Panc1 (cell line): ENCODE results near the gene ARMS2. TPM values are rescaled to one million over a fixed set of nuclear protein-coding genes. Genes with fewer than 3 reads are reported as not detected.

Experiments used
- ATAC-seq: fragments of 200-7000 bp; cut with Tn5 transposase; 2 replicates; pipeline ENCODE4 v1.9.1; 2020; ENCODE audit warnings: mild to moderate bottlenecking, moderate library complexity
- BruUV-seq: library from RNA; stranded (reverse); fragments of 400-500 nt; replicated peaks from 2 replicates; lab custom pipeline; 2021; lab: Mats Ljungman, UMichigan
- CTCF ChIA-PET: fragments of 300-600 bp; sonication (Branson Sonifier 250); formaldehyde crosslinking; loops from one replicate; lab custom pipeline; 2022; ENCODE audit warnings: antibody characterized with exemption; lab: Charles Lee
- POLR2A ChIA-PET: fragments of 300-600 bp; sonication (Branson Sonifier 250); formaldehyde crosslinking; loops from one replicate; lab custom pipeline; 2022; ENCODE audit warnings: antibody characterized with exemption; lab: Charles Lee
- DNase-seq: peaks from one replicate; pipeline ENCODE4 v3.0.0-alpha.2; 2010; ENCODE audit warnings: low read depth, low spot score
- H3K27ac ChIP-seq: 2 replicates; pipeline ENCODE4 v1.5.1; 2011; ENCODE audit warnings: mild to moderate bottlenecking, low read length, inconsistent platforms
- H3K27me3 ChIP-seq: fragments of 200-500 bp; sonication (Bioruptor generic); 2 replicates; pipeline ENCODE4 v1.6.0; 2014; ENCODE audit warnings: low read length, inconsistent platforms; ENCODE audit not compliant: control insufficient read depth, insufficient read depth
- H3K36me3 ChIP-seq: fragments of 200-500 bp; sonication (Bioruptor generic); 2 replicates; pipeline ENCODE4 v1.5.1; 2014; ENCODE audit warnings: inconsistent platforms, mild to moderate bottlenecking, low read length, moderate library complexity; ENCODE audit not compliant: control insufficient read depth, insufficient read depth
- H3K4me1 ChIP-seq: 2 replicates; pipeline ENCODE4 v1.5.1; 2011; ENCODE audit warnings: inconsistent platforms, mild to moderate bottlenecking, low read length, moderate library complexity; ENCODE audit not compliant: control insufficient read depth, insufficient read depth
- H3K4me3 ChIP-seq, 2 experiments: 2 replicates each; pipeline ENCODE4 v1.5.1; 2011 to 2012; ENCODE audit warnings: low read depth in 2 of 2, low read length in 2 of 2, mild to moderate bottlenecking in 2 of 2, inconsistent platforms in 1 of 2, moderate library complexity in 1 of 2
- H3K9me3 ChIP-seq: fragments of 200-500 bp; sonication (Bioruptor generic); 2 replicates; pipeline ENCODE4 v1.5.1; 2014; ENCODE audit warnings: low read depth, mild to moderate bottlenecking, inconsistent platforms, low read length, moderate library complexity; ENCODE audit not compliant: control insufficient read depth, insufficient read depth
- CTCF ChIP-seq: fragments of 450-650 bp; IDR thresholded peaks from 2 replicates; pipeline ENCODE4 v1.5.1; 2017; ENCODE audit warnings: mild to moderate bottlenecking
- POLR2AphosphoS5 ChIP-seq: IDR thresholded peaks from 2 replicates; pipeline ENCODE4 v1.6.1; 2012; ENCODE audit warnings: mild to moderate bottlenecking, low read depth, low read length, moderate library complexity
- REST ChIP-seq, 2 experiments: IDR thresholded peaks; 2 replicates each; pipeline ENCODE4 v1.6.1; 2011 to 2012; ENCODE audit warnings: low read depth in 2 of 2, control low read depth in 1 of 2, low read length in 1 of 2, mild to moderate bottlenecking in 1 of 2, moderate library complexity in 1 of 2; ENCODE audit not compliant: insufficient read depth in 1 of 2
- SIN3A ChIP-seq: IDR thresholded peaks from 2 replicates; pipeline ENCODE4 v1.6.1; 2012; ENCODE audit warnings: low read depth, mild to moderate bottlenecking, low read length, moderate library complexity, borderline replicate concordance; ENCODE audit not compliant: insufficient read depth
- TCF7L2 ChIP-seq: IDR thresholded peaks from 2 replicates; pipeline ENCODE4 v1.6.1; 2011; ENCODE audit warnings: mild to moderate bottlenecking, low read depth, low read length, inconsistent platforms
- in situ Hi-C: cut with HindIII; loops from 2 replicates; pipeline ENCODE4 v1.10.0; 2016; ENCODE audit warnings: low sequenced_read_pairs, low pct_unique_long_range_greater_than_20kb
- intact Hi-C: fragments of 100-400 bp; cut with micrococcal nuclease; formaldehyde crosslinking; loops from one replicate; pipeline ENCODE4 v1.10.0; 2022; ENCODE audit not compliant: unreplicated experiment
- microRNA-seq: library from miRNA; unstranded; fragments of <30 nt; microRNA quantifications from one replicate; pipeline ENCODE4 v1.1.0, GENCODE V29; 2020; ENCODE audit not compliant: unreplicated experiment
- total RNA-seq: library from RNA; stranded (reverse); gene quantifications from one replicate; pipeline ENCODE4 v1.2.1, GENCODE V29; 2021; ENCODE audit not compliant: unreplicated experiment

The ARMS2 gene
- total RNA-seq, 1 experiment from 2014 or later: not detected

- intact Hi-C loops: no loop called here
- ATAC-seq (no peak), DNase-seq (no peak)
- in situ Hi-C loops: no loop called here
- BruUV-seq: no TSS peak
- no peaks in the 10 kb centered on the region for H3K36me3 ChIP-seq
- ChIA-PET CTCF (no interaction called here), POLR2A (no interaction called here)
- H3K4me1 ChIP-seq: no peaks in the 10 kb centered on the region
- TF ChIP-seq SIN3A (no peak), REST (IDR thresholded peaks at IDR 0.05; ENCODE audit: insufficient read depth in 1 of 2, low read depth in 2 of 2, low read length in 1 of 2) (no peak), TCF7L2 (no peak), CTCF (no peak), POLR2AphosphoS5 (no peak)
- H3K27ac ChIP-seq: no peak overlapping the region
- no peaks in the 10 kb centered on the region for H3K9me3 ChIP-seq
- H3K27me3 ChIP-seq: no peaks in the 10 kb centered on the region
- H3K4me3 ChIP-seq: no peak overlapping the region
Observed at GRCh38 chr10:122505885-122506645, 51.6 kb downstream of the ARMS2 start.

Small RNAs within 50 kb of the gene (microRNA-seq; reads per million reads assigned to microRNA genes)
- gene MIR3941: 0.95 reads per million

Other genes starting within 250 kb of the ARMS2 start
- gene BTBD16, start 183.4 kb upstream of the ARMS2 start, total RNA-seq: 0.82 TPM
- 95.5 TPM for gene PLEKHA1, start 79.9 kb upstream of the ARMS2 start, total RNA-seq
- gene HTRA1, start 6.9 kb downstream of the ARMS2 start, total RNA-seq: 32.8 TPM
- 0.05 TPM for gene DMBT1, start 106.1 kb downstream of the ARMS2 start, total RNA-seq
- gene C10orf120, start 245.2 kb downstream of the ARMS2 start, total RNA-seq: not detected